Upper lobe of right lung (tissue), 1 donor: ENCODE measurements around the gene ELP1. TPM values are rescaled to one million over a fixed set of nuclear protein-coding genes. Genes with fewer than 3 reads are reported as not detected.

Experiments
- ATAC-seq: fragments of 200-7000 bp; cut with Tn5 transposase; one replicate; pipeline ENCODE4 v1.9.1; 2020; ENCODE audit warnings: mild to moderate bottlenecking, moderate library complexity
- DNase-seq: peaks from one replicate; pipeline ENCODE4 v3.0.0-alpha.2; 2020
- H3K27ac ChIP-seq: fragments of 200-600 bp; one replicate; pipeline ENCODE4 v1.8.0; 2022
- H3K27me3 ChIP-seq: fragments of 200-600 bp; one replicate; pipeline ENCODE4 v1.8.0; 2022; ENCODE audit warnings: mild to moderate bottlenecking
- H3K36me3 ChIP-seq: fragments of 200-600 bp; one replicate; pipeline ENCODE4 v1.8.0; 2022
- H3K4me1 ChIP-seq: fragments of 200-600 bp; one replicate; pipeline ENCODE4 v1.8.0; 2022
- H3K4me3 ChIP-seq: fragments of 200-600 bp; one replicate; pipeline ENCODE4 v1.8.0; 2022; ENCODE audit warnings: mild to moderate bottlenecking
- H3K9me3 ChIP-seq: fragments of 200-600 bp; one replicate; pipeline ENCODE4 v1.8.0; 2022
- intact Hi-C: fragments of 100-400 bp; cut with DNase I; formaldehyde crosslinking; loops from one replicate; pipeline ENCODE4 v1.11.0; 2022
- total RNA-seq: library from RNA; stranded (reverse); fragmentation: NEBNext Ultra II Directional; extraction: Animal tissue kit (Norgen Biotek cat#: 25700); gene quantifications from one replicate; pipeline ENCODE4 v1.2.1, GENCODE V29; 2021
- TF ChIP-seq, protein P1 (sequence below): fragments of 200-600 bp; IDR thresholded peaks from one replicate; pipeline ENCODE4 v1.8.0; 2022; ENCODE audit warnings: antibody characterized with exemption
- donor health status: DM: no; HTN: yes; CAD: no; lungs with severe emphysema.

ELP1 gene
- total RNA-seq, 1 donor from 2014 or later, result 18.3 TPM

- Histone ChIP-seq H3K27ac (no peak overlapping the region), H3K9me3 (no peaks in the 10 kb centered on the region), H3K4me3 (no peak overlapping the region), H3K36me3 (peaks cover 56% of the 10 kb centered on the region), H3K27me3 (no peaks in the 10 kb centered on the region), H3K4me1 (no peaks in the 10 kb centered on the region)
- DNase-seq (no peak), ATAC-seq (peak; percentile 41)
- intact Hi-C loops, result no loop called here
- TF ChIP-seq, protein P1, sequence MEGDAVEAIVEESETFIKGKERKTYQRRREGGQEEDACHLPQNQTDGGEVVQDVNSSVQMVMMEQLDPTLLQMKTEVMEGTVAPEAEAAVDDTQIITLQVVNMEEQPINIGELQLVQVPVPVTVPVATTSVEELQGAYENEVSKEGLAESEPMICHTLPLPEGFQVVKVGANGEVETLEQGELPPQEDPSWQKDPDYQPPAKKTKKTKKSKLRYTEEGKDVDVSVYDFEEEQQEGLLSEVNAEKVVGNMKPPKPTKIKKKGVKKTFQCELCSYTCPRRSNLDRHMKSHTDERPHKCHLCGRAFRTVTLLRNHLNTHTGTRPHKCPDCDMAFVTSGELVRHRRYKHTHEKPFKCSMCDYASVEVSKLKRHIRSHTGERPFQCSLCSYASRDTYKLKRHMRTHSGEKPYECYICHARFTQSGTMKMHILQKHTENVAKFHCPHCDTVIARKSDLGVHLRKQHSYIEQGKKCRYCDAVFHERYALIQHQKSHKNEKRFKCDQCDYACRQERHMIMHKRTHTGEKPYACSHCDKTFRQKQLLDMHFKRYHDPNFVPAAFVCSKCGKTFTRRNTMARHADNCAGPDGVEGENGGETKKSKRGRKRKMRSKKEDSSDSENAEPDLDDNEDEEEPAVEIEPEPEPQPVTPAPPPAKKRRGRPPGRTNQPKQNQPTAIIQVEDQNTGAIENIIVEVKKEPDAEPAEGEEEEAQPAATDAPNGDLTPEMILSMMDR, result no peak
Measured at GRCh38 chr9:108885643-108886348, 48.1 kb downstream of the ELP1 start.

DNA sequence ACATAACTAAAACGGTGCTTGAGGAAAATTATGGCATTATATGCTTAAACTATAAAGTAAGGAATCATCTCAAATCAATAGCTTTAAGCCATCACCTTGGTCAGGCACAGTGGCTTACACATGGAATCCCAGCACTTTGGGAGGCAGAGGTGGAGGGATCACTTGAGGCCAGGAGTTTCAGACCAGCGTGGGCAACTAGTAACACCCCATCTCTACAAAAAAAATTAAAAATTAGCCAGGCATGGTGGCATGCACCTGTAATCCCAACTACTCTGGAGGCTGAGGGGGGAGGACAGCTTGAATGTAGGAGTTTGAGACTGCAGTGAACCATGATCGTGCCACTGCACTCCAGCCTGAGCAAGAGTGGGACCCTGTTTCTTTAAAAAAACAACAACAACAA lies 49.2 kb downstream of the ELP1 start:
- Histone ChIP-seq H3K4me1 (no peaks in the 10 kb centered on the region), H3K36me3 (peaks cover 56% of the 10 kb centered on the region), H3K27me3 (no peaks in the 10 kb centered on the region), H3K4me3 (no peak overlapping the region), H3K27ac (no peak overlapping the region), H3K9me3 (no peaks in the 10 kb centered on the region)
- TF ChIP-seq, protein P1, result no peak
- intact Hi-C loops, result no loop called here
- DNase-seq (no peak), ATAC-seq (no peak)

DNA sequence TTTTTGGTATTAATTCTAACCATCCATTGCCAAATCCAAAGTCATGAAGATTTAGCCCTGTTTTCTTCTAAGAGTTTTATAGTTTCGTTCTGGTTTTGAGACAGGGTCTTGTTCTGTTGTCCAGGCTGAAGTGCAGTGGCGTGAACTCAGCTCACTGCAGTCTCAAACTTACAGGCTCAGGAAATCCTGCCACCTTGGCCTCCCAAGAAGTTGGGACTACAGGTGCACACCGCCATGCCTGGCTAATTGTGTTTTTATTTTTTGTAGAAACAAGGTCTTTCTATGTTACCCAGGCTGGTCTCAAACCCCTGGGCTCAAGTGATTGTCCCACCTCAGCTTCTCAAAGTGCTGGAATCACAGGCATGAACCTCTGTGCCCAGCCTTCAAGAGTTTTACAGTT lies 50.8 kb downstream of the ELP1 start:
- intact Hi-C loops, result no loop called here
- peaks cover 56% of the 10 kb centered on the region for H3K36me3 ChIP-seq

DNA sequence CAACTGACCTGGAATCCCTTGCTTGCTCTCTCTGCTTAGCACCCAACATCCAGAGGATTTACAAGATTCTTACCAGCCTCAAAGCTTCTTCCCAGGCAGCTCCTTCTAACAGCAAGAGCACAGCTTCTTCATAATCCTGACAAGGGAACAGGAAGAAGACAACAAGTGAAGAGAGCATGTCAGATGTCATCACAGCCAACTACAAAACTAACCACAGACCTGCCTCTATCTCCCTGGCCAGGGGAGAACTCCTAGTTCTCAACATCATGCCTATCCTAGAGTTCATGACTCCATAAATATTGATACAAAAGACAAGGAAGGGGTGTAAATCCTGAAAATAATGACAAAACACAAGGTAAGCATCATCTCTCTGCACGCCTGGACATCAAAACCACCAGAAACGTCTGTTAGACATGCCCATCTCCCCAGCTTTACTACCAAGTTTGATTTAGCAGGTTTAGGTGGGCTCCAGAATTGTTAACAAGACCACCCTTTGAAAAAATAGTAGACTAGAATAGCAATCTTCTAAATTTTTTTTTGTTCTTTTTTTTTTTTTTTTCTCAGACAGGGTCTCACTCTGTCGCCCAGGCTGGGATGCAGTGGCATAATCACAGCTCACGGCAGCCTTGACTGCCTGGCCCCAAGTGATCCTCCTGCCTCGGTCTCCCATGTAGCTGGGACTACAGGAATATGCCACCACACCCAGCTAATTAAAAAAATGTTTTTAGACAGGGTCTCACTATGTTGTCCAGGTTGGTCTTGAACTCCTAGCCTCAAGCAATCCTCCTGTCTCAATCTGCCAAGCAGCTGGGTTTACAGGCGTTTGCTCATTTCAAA lies 51.7 kb downstream of the ELP1 start:
- no peaks in the 10 kb centered on the region for H3K9me3 ChIP-seq
- H3K4me1 ChIP-seq, result no peaks in the 10 kb centered on the region
- intact Hi-C loops, result no loop called here
- H3K27ac ChIP-seq, result no peak overlapping the region
- no peak for DNase-seq
- peaks cover 56% of the 10 kb centered on the region for H3K36me3 ChIP-seq
- no peak overlapping the region for H3K4me3 ChIP-seq
- TF ChIP-seq, protein P1, result no peak
- ATAC-seq, result no peak
- no peaks in the 10 kb centered on the region for H3K27me3 ChIP-seq

More for the DNA sequence above, 50.8 kb downstream of the ELP1 start:
- H3K4me3 ChIP-seq, result no peak overlapping the region
- DNase-seq (no peak), ATAC-seq (no peak)
- H3K4me1 ChIP-seq, result no peaks in the 10 kb centered on the region
- no peaks in the 10 kb centered on the region for H3K27me3 ChIP-seq
- H3K27ac ChIP-seq, result no peak overlapping the region
- TF ChIP-seq, protein P1, result no peak
- H3K9me3 ChIP-seq, result no peaks in the 10 kb centered on the region

DNA sequence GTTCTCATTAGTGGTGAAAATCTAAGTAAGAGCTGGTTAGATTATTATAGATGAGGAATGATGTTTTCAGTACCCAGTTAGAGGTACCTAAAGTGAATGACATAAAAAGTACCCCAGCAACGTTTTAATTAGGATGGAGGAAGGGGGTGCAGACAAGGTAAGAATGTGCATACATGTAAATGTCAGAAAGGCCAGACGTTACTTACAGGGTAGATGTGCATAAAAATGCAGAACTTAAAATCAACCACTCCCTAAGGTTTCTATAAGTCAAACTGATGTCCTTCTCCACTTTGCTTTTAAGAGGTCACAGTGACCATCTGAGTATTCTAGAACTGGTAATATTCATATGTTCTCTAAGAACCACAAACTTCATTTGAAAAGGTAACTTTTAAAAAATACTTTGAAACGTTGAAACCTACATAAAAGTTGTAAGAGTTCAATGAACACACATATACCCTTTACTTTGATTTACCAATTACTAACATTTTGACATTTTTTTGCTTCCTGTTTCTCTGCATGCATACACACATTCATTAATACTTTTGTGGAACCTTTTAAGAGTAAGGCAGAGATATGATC lies 53.1 kb downstream of the ELP1 start:
- Histone ChIP-seq H3K4me1 (no peaks in the 10 kb centered on the region), H3K27ac (no peak overlapping the region), H3K36me3 (peaks cover 70% of the 10 kb centered on the region), H3K27me3 (no peaks in the 10 kb centered on the region), H3K4me3 (no peak overlapping the region), H3K9me3 (no peaks in the 10 kb centered on the region)
- TF ChIP-seq, protein P1, result no peak
- intact Hi-C loops, result no loop called here
- ATAC-seq, result no peak
- no peak for DNase-seq
